Osteoblast (primary cell): Measurements from ENCODE around the gene OR52E8. TPM values are rescaled to one million over a fixed set of nuclear protein-coding genes. Genes with fewer than 3 reads are reported as not detected.

Experiments used
- DNase-seq: peaks from one replicate; pipeline ENCODE4 v3.0.0; 2011; ENCODE audit warnings: low spot score, mixed read lengths; ENCODE audit not compliant: insufficient read length; ENCODE audit errors: missing footprints
- H2AFZ ChIP-seq: 2 replicates; pipeline ENCODE4 v1.6.0; 2011; ENCODE audit warnings: mild to moderate bottlenecking, low read length
- H3K27ac ChIP-seq: 2 replicates; pipeline ENCODE4 v1.5.1; 2011; ENCODE audit warnings: mild to moderate bottlenecking, low read depth, low read length, moderate library complexity
- H3K27me3 ChIP-seq: 2 replicates; pipeline ENCODE4 v1.6.0; 2012; ENCODE audit warnings: mild to moderate bottlenecking, control low read depth, inconsistent platforms, low read length, moderate library complexity; ENCODE audit not compliant: insufficient read depth
- H3K36me3 ChIP-seq: 2 replicates; pipeline ENCODE4 v1.5.1; 2011; ENCODE audit warnings: mild to moderate bottlenecking, low read length, control low read depth, moderate library complexity; ENCODE audit not compliant: insufficient read depth
- H3K4me1 ChIP-seq: 2 replicates; pipeline ENCODE4 v1.5.1; 2011; ENCODE audit warnings: mild to moderate bottlenecking, low read length, control low read depth, moderate library complexity; ENCODE audit not compliant: insufficient read depth
- H3K4me2 ChIP-seq: 2 replicates; pipeline ENCODE4 v1.6.0; 2011; ENCODE audit warnings: mild to moderate bottlenecking, low read length; ENCODE audit not compliant: insufficient read depth
- H3K4me3 ChIP-seq: fragments of 200-600 bp; sonication (generic); 3 replicates; pipeline ENCODE4 v1.5.1; 2012; ENCODE audit warnings: mild to moderate bottlenecking, low read length, inconsistent platforms; ENCODE audit not compliant: insufficient read depth
- H3K79me2 ChIP-seq: 2 replicates; pipeline ENCODE4 v1.6.0; 2012; ENCODE audit warnings: mild to moderate bottlenecking, low read length, control low read depth, inconsistent platforms; ENCODE audit not compliant: insufficient read depth
- H3K9me3 ChIP-seq: 2 replicates; pipeline ENCODE4 v1.5.1; 2011; ENCODE audit warnings: low read depth, low read length, control low read depth
- H4K20me1 ChIP-seq: 2 replicates; pipeline ENCODE4 v1.6.0; 2012; ENCODE audit warnings: mild to moderate bottlenecking, low read length, control low read depth; ENCODE audit not compliant: insufficient read depth
- total RNA-seq: library from RNA; depleted of rRNA; stranded (reverse); fragments of >200 nt; gene quantifications from 2 replicates; pipeline ENCODE4 v1.2.3, GENCODE V29; 2012
- TF ChIP-seq, protein P1 (sequence below): IDR thresholded peaks from 2 replicates; pipeline ENCODE4 v1.5.1; 2011; ENCODE audit warnings: mild to moderate bottlenecking, low read depth, low read length, moderate library complexity; ENCODE audit errors: extremely low read depth

OR52E8 gene
- total RNA-seq, 1 donor: 0.36 TPM

DNA sequence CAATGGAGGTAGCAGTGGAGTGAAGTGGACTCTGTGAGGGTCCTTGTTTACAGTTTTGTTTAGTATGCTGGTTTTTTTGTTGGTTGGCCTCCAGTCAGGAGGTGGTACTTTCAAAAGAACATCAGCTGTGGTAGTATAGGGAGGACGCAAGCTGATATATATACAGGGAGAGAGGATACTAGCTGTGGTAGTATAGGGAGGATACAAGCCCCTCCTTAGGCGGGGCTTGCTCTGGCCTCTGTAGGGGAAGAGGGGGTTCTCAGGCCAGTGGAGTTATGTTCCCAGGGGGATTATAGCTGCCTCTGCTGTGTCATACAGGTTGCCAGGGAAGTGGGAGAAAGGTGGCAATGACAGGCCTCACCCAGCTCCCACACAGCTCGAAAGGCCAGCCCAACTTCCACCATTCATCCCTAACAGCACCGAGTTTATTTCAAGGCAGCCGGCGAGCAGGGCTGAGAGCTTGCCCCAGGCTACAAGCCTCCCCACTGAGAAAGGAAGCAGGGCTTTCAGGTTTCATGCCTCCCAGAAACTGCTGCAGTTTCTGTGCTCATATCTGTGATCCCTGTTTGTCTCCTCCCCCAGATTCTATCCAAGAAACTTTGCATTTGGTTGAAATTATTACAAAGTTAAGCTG is 26.2 kb downstream of the OR52E8 start:
- no peak overlapping the region for H3K4me3 ChIP-seq
- no peak for DNase-seq
- H3K4me1 ChIP-seq: no peaks in the 10 kb centered on the region
- no peaks in the 10 kb centered on the region for H3K9me3 ChIP-seq
- TF ChIP-seq, protein P1, sequence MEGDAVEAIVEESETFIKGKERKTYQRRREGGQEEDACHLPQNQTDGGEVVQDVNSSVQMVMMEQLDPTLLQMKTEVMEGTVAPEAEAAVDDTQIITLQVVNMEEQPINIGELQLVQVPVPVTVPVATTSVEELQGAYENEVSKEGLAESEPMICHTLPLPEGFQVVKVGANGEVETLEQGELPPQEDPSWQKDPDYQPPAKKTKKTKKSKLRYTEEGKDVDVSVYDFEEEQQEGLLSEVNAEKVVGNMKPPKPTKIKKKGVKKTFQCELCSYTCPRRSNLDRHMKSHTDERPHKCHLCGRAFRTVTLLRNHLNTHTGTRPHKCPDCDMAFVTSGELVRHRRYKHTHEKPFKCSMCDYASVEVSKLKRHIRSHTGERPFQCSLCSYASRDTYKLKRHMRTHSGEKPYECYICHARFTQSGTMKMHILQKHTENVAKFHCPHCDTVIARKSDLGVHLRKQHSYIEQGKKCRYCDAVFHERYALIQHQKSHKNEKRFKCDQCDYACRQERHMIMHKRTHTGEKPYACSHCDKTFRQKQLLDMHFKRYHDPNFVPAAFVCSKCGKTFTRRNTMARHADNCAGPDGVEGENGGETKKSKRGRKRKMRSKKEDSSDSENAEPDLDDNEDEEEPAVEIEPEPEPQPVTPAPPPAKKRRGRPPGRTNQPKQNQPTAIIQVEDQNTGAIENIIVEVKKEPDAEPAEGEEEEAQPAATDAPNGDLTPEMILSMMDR: no peak
- no peak overlapping the region for H3K4me2 ChIP-seq
- no peaks in the 10 kb centered on the region for H3K36me3 ChIP-seq
- H3K27ac ChIP-seq: no peak overlapping the region
- no peaks in the 10 kb centered on the region for H3K79me2 ChIP-seq
- H3K27me3 ChIP-seq: no peaks in the 10 kb centered on the region
- H2AFZ ChIP-seq: no peak overlapping the region
- H4K20me1 ChIP-seq: no peaks in the 10 kb centered on the region

DNA sequence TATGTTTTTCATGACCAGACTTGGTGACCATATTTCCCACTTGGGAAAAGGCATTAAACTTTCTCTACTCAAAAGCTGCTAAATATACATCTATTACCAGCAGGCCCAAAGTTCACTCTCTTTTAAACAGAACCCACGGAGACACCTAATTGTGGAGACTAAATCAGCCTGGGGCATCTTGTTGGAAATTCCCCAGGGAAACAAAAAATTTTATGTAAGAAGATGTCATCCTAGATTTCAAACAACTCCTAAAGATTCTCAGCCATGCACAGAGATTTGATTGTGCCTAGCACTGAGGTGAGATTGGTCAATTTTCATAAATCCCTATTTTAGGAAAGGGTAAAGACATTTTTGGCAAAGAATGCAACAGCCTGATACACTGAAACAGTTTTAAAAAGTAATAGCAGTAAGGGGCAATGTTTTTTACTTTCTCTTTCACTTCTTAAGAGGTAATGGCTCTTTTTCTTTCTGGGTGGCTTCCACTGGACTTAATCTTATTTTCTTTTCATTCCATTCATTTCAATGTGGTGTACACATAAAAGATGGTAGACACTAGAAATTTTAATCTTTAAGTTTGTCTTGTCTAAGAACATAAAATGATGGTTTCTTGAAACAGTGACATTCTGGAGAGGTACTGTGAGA is 39.1 kb downstream of the OR52E8 start:
- DNase-seq: no peak
- peak overlapping the region; percentile 30 for H3K4me3 ChIP-seq

DNA sequence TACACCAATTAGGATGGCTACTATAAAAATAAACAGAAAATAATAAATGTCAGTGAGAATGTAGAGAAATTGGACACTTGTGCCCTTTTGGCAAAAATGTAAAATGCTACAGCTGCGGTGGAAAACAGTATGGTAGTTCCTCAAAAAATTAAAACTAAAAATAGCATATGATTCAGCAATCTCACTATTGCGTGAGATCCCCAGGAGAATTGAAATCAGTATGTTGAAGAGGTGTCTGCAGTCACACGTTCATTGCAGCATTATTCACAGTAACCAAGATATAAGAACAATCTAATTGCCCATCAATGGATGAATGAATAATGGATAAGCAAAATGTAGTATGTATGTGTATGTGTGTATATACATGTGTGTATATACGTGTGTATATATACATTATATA is 42.0 kb downstream of the OR52E8 start:
- Histone ChIP-seq H3K4me1 (no peaks in the 10 kb centered on the region), H3K4me2 (no peak overlapping the region), H3K79me2 (no peaks in the 10 kb centered on the region), H3K27me3 (no peaks in the 10 kb centered on the region), H3K36me3 (no peaks in the 10 kb centered on the region), H3K9me3 (no peaks in the 10 kb centered on the region), H3K27ac (no peak overlapping the region), H4K20me1 (no peaks in the 10 kb centered on the region), H2AFZ (no peak overlapping the region), H3K4me3 (no peak overlapping the region)
- no peak for DNase-seq
- TF ChIP-seq, protein P1: no peak

More for the DNA sequence above, 39.1 kb downstream of the OR52E8 start:
- Histone ChIP-seq H3K79me2 (no peaks in the 10 kb centered on the region), H2AFZ (peak overlapping the region; percentile 51), H3K9me3 (no peaks in the 10 kb centered on the region), H3K4me2 (peak overlapping the region; percentile 48), H3K27ac (no peak overlapping the region), H3K36me3 (no peaks in the 10 kb centered on the region), H3K4me1 (no peaks in the 10 kb centered on the region), H3K27me3 (no peaks in the 10 kb centered on the region), H4K20me1 (no peaks in the 10 kb centered on the region)
- TF ChIP-seq, protein P1: no peak
